HL-60 (cell line): ENCODE results near the gene DPP4.
A peak's percentile ranks its signal among the peaks of the same experiment; 100 is the strongest.
"Not testable (repeated sequence)": the region's sequence is repeated elsewhere in the genome, so short reads cannot be mapped to it uniquely, and the experiment has no call there.

Source experiments
- DNase-seq, 2 experiments: peaks; one replicate each; pipeline ENCODE4 v3.0.0-alpha.2; 2010 to 2020; ENCODE audit warnings: low read depth in 1 of 2, low spot score in 1 of 2
- H3K27ac ChIP-seq: fragments of 250-450 bp; sonication (Bioruptor Pico); replicated peaks from 2 replicates; pipeline ENCODE4 v1.5.1; 2020; ENCODE audit warnings: mild to moderate bottlenecking, moderate library complexity
- H3K27me3 ChIP-seq: fragments of 250-450 bp; sonication (Bioruptor Pico); 2 replicates; pipeline ENCODE4 v1.5.1; 2021; ENCODE audit warnings: mild to moderate bottlenecking, moderate library complexity; ENCODE audit not compliant: insufficient read depth, poor library complexity, severe bottlenecking
- H3K4me3 ChIP-seq: replicated peaks from 2 replicates; pipeline ENCODE4 v1.5.1; 2011; ENCODE audit warnings: mild to moderate bottlenecking, control low read depth, low read length; ENCODE audit not compliant: insufficient read depth
- GABPA ChIP-seq: IDR thresholded peaks from 2 replicates; pipeline ENCODE4 v1.6.1; 2012; ENCODE audit warnings: low read depth
- POLR2AphosphoS5 ChIP-seq: IDR thresholded peaks from 2 replicates; pipeline ENCODE4 v1.6.1; 2012; ENCODE audit warnings: low read depth
- SPI1 ChIP-seq: IDR thresholded peaks from 2 replicates; pipeline ENCODE4 v1.6.1; 2012; ENCODE audit warnings: low read depth, mild to moderate bottlenecking, borderline replicate concordance
- TF ChIP-seq, protein P1 (sequence below): IDR thresholded peaks from 2 replicates; pipeline ENCODE4 v1.6.1; 2012; ENCODE audit warnings: low read depth; ENCODE audit not compliant: insufficient replicate concordance
- TF ChIP-seq, protein P2 (sequence below): IDR thresholded peaks from one replicate; pipeline ENCODE4 v1.5.1; 2011; ENCODE audit warnings: low read length, control low read depth, inconsistent platforms; ENCODE audit not compliant: insufficient read depth

Gene DPP4

DNA sequence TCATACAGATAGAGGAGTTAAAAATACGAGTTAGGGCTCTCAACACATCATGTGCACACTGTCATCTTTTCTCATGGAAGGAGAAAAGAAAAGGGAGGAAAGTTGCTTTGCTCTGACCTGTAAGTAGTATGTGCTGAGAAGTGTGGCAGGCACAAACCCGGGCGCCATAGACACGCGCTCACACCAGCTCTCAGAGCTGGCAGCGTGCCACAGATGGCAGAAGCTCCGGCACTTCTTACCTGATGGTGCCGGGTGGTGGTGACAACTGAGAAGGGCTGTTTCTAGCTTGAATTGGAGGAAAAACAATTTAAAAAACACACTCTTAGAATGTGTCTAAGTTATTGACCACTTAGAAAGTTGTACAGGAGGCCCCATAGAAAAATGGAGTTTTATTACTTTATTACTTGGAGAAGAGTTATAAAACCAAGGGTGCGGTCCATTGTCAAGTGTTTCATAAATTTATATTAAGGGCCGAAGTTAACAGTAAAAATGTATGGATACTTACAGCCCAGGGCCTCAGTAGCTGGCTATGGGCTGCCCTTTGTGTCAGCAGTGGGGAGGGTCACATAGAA, 92.2 kb downstream of the DPP4 start:
- Histone ChIP-seq H3K27me3 (no peaks in the 10 kb centered on the region), H3K27ac (no peak overlapping the region), H3K4me3 (no peak overlapping the region)
- TF ChIP-seq POLR2AphosphoS5 (no peak), SPI1 (no peak), GABPA (no peak)
- TF ChIP-seq, protein P1, sequence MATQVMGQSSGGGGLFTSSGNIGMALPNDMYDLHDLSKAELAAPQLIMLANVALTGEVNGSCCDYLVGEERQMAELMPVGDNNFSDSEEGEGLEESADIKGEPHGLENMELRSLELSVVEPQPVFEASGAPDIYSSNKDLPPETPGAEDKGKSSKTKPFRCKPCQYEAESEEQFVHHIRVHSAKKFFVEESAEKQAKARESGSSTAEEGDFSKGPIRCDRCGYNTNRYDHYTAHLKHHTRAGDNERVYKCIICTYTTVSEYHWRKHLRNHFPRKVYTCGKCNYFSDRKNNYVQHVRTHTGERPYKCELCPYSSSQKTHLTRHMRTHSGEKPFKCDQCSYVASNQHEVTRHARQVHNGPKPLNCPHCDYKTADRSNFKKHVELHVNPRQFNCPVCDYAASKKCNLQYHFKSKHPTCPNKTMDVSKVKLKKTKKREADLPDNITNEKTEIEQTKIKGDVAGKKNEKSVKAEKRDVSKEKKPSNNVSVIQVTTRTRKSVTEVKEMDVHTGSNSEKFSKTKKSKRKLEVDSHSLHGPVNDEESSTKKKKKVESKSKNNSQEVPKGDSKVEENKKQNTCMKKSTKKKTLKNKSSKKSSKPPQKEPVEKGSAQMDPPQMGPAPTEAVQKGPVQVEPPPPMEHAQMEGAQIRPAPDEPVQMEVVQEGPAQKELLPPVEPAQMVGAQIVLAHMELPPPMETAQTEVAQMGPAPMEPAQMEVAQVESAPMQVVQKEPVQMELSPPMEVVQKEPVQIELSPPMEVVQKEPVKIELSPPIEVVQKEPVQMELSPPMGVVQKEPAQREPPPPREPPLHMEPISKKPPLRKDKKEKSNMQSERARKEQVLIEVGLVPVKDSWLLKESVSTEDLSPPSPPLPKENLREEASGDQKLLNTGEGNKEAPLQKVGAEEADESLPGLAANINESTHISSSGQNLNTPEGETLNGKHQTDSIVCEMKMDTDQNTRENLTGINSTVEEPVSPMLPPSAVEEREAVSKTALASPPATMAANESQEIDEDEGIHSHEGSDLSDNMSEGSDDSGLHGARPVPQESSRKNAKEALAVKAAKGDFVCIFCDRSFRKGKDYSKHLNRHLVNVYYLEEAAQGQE = no peak
- TF ChIP-seq, protein P2, sequence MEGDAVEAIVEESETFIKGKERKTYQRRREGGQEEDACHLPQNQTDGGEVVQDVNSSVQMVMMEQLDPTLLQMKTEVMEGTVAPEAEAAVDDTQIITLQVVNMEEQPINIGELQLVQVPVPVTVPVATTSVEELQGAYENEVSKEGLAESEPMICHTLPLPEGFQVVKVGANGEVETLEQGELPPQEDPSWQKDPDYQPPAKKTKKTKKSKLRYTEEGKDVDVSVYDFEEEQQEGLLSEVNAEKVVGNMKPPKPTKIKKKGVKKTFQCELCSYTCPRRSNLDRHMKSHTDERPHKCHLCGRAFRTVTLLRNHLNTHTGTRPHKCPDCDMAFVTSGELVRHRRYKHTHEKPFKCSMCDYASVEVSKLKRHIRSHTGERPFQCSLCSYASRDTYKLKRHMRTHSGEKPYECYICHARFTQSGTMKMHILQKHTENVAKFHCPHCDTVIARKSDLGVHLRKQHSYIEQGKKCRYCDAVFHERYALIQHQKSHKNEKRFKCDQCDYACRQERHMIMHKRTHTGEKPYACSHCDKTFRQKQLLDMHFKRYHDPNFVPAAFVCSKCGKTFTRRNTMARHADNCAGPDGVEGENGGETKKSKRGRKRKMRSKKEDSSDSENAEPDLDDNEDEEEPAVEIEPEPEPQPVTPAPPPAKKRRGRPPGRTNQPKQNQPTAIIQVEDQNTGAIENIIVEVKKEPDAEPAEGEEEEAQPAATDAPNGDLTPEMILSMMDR = no peak
- DNase-seq = no peak

DNA sequence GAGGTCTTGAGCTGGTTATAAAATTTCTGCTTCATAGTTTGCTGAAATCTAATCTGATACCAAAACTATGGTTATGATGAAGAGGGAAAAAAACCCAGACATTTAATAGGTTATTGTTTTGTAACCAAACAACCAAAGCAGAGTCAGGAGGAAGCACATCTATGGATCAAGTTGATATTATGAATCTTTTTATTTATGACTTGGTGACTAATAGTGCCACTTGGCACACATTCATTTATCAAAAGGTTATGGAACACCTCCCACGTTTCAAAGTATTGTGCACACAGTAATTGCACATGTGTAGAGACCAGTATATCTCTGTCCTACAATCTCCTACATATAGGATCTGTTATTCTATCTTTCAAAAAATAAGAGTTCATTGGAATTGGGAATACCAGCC, 93.0 kb downstream of the DPP4 start:
- Histone ChIP-seq H3K27me3 (no peaks in the 10 kb centered on the region), H3K27ac (no peak overlapping the region), H3K4me3 (no peak overlapping the region)
- TF ChIP-seq SPI1 = no peak
- TF ChIP-seq, protein P1 = no peak
- TF ChIP-seq, protein P2 = no peak
- no peak for TF ChIP-seq GABPA
- TF ChIP-seq POLR2AphosphoS5 = no peak
- DNase-seq = no peak

DNA sequence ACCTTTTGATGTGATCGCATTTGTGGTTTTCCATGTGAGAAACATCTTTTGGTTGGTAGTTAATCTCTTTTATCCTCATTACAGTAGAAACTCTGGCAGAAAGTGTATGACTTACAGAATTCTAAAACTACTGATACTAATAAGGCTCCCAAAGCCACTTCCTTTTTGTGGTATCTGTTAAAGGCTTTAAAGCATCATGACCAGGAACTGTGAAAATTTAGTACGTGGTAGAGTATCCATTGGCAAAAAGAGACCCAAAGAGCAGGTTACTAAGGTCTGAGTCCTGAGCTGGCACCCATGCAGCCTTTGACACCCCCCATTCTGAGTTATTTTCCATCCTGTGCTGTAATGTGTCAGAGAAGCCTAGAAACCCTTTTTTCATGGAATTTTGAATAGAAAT, 94.5 kb downstream of the DPP4 start:
- TF ChIP-seq SPI1 (peak; percentile 54; the same call in 1 of the 2 replicates), POLR2AphosphoS5 (no peak)
- no peaks in the 10 kb centered on the region for H3K27me3 ChIP-seq
- H3K27ac ChIP-seq = no peak overlapping the region
- no peak for DNase-seq
- H3K4me3 ChIP-seq = no peak overlapping the region

DNA sequence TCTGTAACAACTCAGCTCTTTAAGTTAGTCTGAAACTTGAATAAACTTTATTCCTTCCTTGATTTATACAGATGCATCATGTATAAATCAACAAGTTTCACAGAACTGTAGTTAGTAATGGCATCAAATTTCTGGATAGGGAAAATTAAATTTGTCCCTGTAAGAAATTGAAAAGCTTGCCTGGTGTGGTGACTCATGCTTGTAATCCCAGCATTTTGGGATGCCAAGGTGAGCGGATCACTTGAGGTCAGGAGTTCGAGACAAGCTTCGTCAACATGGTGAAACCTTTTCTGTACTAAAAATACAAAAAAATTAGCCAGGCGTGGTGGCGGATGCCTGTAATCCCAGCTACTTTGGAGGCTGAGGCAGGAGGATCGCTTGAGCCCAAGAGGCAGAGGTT, 96.1 kb downstream of the DPP4 start:
- not testable (repeated sequence) for H3K27me3 ChIP-seq, H3K4me3 ChIP-seq, H3K27ac ChIP-seq, DNase-seq

DNA sequence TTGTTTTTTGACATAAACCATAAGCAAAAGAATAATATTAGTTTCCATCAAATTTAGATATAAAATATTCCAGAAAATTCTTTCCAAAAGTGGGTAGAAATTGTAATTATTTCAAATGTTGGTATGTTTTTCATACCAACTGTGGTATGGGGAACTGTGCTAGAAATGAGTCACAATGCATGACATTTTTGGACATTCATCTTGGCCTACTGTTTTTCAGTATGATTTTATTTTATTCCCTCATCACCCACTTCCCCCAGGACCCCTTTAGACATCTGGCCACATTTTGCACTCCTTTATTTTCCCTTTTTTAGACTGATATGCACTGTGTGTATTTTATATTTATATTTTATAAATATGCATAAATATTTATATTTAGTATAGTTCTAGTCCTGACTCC, 97.1 kb downstream of the DPP4 start:
- H3K27me3 ChIP-seq = no peaks in the 10 kb centered on the region
- no peak for DNase-seq
- no peak overlapping the region for H3K4me3 ChIP-seq
- no peak overlapping the region for H3K27ac ChIP-seq
- TF ChIP-seq POLR2AphosphoS5 (no peak), SPI1 (no peak), GABPA (no peak)
- TF ChIP-seq, protein P2 = no peak
- TF ChIP-seq, protein P1 = no peak
